ENCODE results near the gene ZKSCAN7.
A peak's percentile ranks its signal among the peaks of the same experiment; 100 is the strongest.
"Not testable (repeated sequence)": the region's sequence is repeated elsewhere in the genome, so short reads cannot be mapped to it uniquely, and the experiment has no call there.

The ZKSCAN7 gene

GRCh38 chr3:44568561-44568960, 13.6 kb downstream of the ZKSCAN7 start:
- DNase-seq (ENCODE audit: low spot score) = no peak
- no peak for TF ChIP-seq CTCF (IDR thresholded peaks at IDR 0.05; ENCODE audit: borderline replicate concordance, control extremely low read depth, extremely low read depth, insufficient read depth, missing control alignments)
- in situ Hi-C loops (cut with MboI; ENCODE audit: low sequenced_read_pairs, unreplicated experiment) = no loop called here

GRCh38 chr3:44571024-44571423, 16.0 kb downstream of the ZKSCAN7 start:
- in situ Hi-C loops (cut with MboI; ENCODE audit: low sequenced_read_pairs, unreplicated experiment) = no loop called here
- no peak for DNase-seq (ENCODE audit: low spot score)
- no peak for TF ChIP-seq CTCF (IDR thresholded peaks at IDR 0.05; ENCODE audit: borderline replicate concordance, control extremely low read depth, extremely low read depth, insufficient read depth, missing control alignments)

DNA sequence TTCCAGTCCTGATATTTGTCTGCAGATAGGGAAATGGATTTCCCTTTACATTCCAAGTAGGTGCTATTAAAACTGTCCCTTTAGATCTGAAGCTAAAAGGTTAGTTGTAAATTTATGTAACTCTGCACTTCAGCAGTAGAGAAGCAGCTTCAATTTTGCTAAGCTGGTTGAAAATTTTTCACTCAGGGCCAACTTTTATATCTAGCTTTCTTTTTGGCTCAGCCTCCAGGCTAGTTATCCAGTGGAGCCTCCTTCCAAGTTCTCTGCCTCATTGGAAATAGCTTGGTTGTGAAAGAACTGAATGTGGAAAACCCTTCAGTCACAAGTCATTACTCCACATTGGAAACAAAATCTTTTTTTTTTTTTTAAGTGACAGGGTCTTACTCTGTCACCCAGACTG, 21.6 kb downstream of the ZKSCAN7 start:
- TF ChIP-seq CTCF (IDR thresholded peaks at IDR 0.05; ENCODE audit: borderline replicate concordance, control extremely low read depth, extremely low read depth, insufficient read depth, missing control alignments) = no peak
- DNase-seq (ENCODE audit: low spot score) = no peak
- in situ Hi-C loops (cut with MboI; ENCODE audit: low sequenced_read_pairs, unreplicated experiment) = no loop called here

DNA sequence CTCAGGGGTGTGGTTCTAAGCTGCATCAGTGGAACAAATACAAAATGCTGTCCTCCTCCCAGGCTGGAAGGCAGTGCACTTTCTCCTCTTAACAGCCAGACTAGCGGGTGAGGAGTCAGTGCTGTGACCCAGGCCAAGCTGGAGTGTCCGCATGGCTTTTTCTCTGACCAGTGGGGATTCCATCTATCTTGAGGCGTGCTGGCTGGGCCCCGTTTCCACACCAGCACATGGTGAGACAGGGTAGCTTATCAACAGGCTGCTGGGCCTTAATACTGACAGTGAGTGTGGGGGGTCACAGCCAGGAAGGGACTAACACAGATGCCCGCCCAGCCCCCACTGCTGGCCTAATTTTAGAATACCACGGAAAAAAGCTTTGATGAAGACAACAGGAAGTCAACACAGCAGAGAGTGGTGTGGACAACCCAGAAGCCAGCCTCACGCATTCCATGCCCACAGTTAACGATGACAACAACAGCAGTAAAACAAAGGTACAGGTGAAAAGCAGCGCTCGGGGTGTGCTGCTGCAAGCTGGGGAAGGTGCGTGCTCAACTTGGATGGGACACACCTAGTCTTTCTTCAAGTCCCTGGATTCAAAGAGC, 22.5 kb downstream of the ZKSCAN7 start:
- in situ Hi-C loops (cut with MboI; ENCODE audit: low sequenced_read_pairs, unreplicated experiment); DNase-seq (ENCODE audit: low spot score): not testable (repeated sequence)

- in situ Hi-C loops (cut with MboI; ENCODE audit: low sequenced_read_pairs, unreplicated experiment); DNase-seq (ENCODE audit: low spot score): not testable (repeated sequence)
Measured at GRCh38 chr3:44578316-44578715, 23.3 kb downstream of the ZKSCAN7 start.

- in situ Hi-C loops (cut with MboI; ENCODE audit: low sequenced_read_pairs, unreplicated experiment); DNase-seq (ENCODE audit: low spot score): not testable (repeated sequence)
Measured at GRCh38 chr3:44578924-44579515, 24.0 kb downstream of the ZKSCAN7 start.

DNA sequence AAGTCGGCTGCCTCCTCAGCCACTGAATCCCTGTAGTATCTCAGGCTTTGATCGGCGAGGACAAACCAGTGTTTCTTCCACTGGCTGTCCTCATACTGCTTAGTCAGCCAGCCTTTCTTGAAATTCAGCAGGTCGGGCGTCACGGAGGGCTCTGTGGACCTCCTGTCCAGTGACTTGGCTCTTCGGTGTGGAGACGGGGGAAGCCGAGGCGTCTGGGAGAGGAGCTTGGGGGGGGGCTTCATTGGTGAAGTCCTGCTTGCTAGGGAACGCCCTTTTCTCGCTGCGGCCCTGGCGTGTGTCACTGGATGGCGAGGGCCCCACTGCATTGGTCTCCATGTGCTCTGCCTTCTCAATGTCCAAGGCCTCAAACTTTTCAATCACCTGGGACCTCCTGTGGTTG, 24.8 kb downstream of the ZKSCAN7 start:
- DNase-seq (ENCODE audit: low spot score); in situ Hi-C loops (cut with MboI; ENCODE audit: low sequenced_read_pairs, unreplicated experiment): not testable (repeated sequence)

DNA sequence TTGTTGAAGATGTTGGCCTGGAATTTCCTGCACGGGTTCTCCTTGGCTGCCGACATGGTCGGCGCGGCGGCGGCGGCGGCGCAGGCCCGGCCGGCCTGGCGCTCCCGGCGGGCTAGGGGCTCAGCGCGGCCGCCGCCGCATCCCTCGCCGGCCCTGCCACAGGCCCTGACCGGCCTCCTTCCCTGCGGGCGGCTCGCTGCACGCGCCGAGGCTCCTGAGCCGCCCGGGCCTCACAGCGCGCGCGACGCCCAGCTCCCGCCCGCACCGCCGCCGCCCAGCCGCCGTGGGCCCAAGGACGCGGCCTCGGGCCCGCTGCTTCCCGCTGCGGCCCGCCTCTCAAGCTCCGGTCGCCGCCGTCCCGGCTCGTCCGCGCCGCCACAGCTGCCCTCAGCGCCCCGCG, 26.0 kb downstream of the ZKSCAN7 start:
- in situ Hi-C loops (cut with MboI; ENCODE audit: low sequenced_read_pairs, unreplicated experiment) = not testable (repeated sequence)

DNA sequence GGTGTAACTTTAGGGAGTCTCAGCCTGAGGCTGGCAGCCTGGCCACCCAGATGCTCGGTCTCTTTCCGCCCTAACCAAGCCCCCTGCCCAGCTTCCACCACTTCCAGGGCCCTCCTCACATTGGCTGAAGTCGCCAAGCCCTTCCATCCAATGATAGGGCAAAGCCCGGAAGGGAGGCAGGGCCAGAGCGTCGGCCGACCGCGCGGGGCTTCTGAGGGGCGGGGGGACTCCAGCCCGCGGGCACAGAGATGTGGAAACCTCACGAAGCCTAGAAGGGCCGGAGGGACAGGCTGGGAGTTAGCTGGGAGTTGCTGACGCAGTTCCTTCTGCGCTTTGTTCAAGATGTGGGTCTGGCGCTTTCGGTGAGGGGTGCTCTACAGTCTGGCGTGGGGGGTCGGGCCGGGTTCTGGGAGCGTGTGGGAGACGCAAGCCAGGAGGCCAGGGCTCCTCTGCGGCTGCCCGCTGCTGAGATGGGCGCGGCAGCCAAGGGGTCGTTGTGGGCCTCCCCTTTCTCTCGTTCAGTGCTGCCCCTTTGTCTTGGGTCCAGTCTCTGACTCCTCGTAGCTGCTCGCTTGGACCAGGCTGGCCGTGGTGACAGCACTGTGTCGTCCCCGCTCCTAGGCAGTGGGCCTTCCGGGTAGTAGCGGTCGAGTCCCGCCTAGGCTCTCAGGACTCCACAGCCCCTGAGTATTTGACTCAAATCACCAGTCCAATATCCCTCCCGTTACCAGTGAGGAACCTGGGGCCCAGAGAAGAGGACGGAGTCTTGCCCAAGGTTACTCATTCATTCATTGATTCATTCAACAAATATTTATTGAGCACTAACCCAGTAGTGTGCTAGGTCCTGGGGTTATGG, 29.9 kb downstream of the ZKSCAN7 start, which contains the start of gene ZNF660:
Gene ZNF660 (plus strand): TSS at position 319 of the 856 bp plus-strand sequence. CDS start 9,230 bp downstream, outside the sequence.
- in situ Hi-C loops (cut with MboI; ENCODE audit: low sequenced_read_pairs, unreplicated experiment) = no loop called here
- peak; percentile 67 for DNase-seq (ENCODE audit: low spot score)
- TF ChIP-seq CTCF (IDR thresholded peaks at IDR 0.05; ENCODE audit: borderline replicate concordance, control extremely low read depth, extremely low read depth, insufficient read depth, missing control alignments) = no peak

More for the DNA sequence above, 26.0 kb downstream of the ZKSCAN7 start:
- DNase-seq (ENCODE audit: low spot score) = not testable (repeated sequence)
